ENCODE measurements around the gene RIPOR3.
"Not testable (repeated sequence)": the region's sequence is repeated elsewhere in the genome, so short reads cannot be mapped to it uniquely, and the experiment has no call there.

Gene RIPOR3

GRCh38 chr20:50704514-50704913 lies 13.2 kb upstream of the RIPOR3 start:
- no peak for DNase-seq (ENCODE audit: low spot score)

GRCh38 chr20:50703651-50704438 lies 12.5 kb upstream of the RIPOR3 start:
- not testable (repeated sequence) for DNase-seq (ENCODE audit: low spot score)

GRCh38 chr20:50701041-50701963 lies 10.0 kb upstream of the RIPOR3 start:
- DNase-seq (ENCODE audit: low spot score): no peak

GRCh38 chr20:50699688-50700087 lies 8.3 kb upstream of the RIPOR3 start:
- no peak for DNase-seq (ENCODE audit: low spot score)

GRCh38 chr20:50698255-50698654 lies 6.9 kb upstream of the RIPOR3 start:
- not testable (repeated sequence) for DNase-seq (ENCODE audit: low spot score)

- DNase-seq (ENCODE audit: low spot score): no peak
These were observed 4.0 kb upstream of the RIPOR3 start for GRCh38 chr20:50695135-50695872.

- DNase-seq (ENCODE audit: low spot score): no peak
These were observed 3.2 kb upstream of the RIPOR3 start for GRCh38 chr20:50694379-50695134.

- DNase-seq (ENCODE audit: low spot score): no peak
These were observed 1.7 kb upstream of the RIPOR3 start for GRCh38 chr20:50693001-50693400.

GRCh38 chr20:50692552-50692933 lies 1.2 kb upstream of the RIPOR3 start:
- no peak for DNase-seq (ENCODE audit: low spot score)

- DNase-seq (ENCODE audit: low spot score): no peak
These were observed 520 bp upstream of the RIPOR3 start for GRCh38 chr20:50691573-50692551.

GRCh38 chr20:50689864-50690649 lies 1.3 kb downstream of the RIPOR3 start:
- DNase-seq (ENCODE audit: low spot score): no peak

- no peak for DNase-seq (ENCODE audit: low spot score)
These were observed 2.9 kb downstream of the RIPOR3 start for GRCh38 chr20:50688256-50688975.

GRCh38 chr20:50686821-50687220 lies 4.5 kb downstream of the RIPOR3 start:
- DNase-seq (ENCODE audit: low spot score): no peak

- DNase-seq (ENCODE audit: low spot score): no peak
These were observed 7.8 kb downstream of the RIPOR3 start for GRCh38 chr20:50683570-50683969.

GRCh38 chr20:50682947-50683530 lies 8.3 kb downstream of the RIPOR3 start:
- no peak for DNase-seq (ENCODE audit: low spot score)

- no peak for DNase-seq (ENCODE audit: low spot score)
These were observed 9.3 kb downstream of the RIPOR3 start for GRCh38 chr20:50682065-50682464.

- DNase-seq (ENCODE audit: low spot score): no peak
These were observed 9.8 kb downstream of the RIPOR3 start for GRCh38 chr20:50681359-50682064.
